NCI-H748 treated with DMSO at 0.1 percent for 48 hours (cell line): Measurements from ENCODE around the gene BSX.

Experiments
- DNase-seq: peaks from one replicate; lab custom pipeline; 2025; lab: John Stamatoyannopoulos, UW

BSX gene

GRCh38 chr11:122981388-122982264, at the start of gene BSX:
BSX (minus strand) TSS chr11:122981834; CDS start chr11:122981671, 163 bp downstream.
- DNase-seq = no peak

DNA sequence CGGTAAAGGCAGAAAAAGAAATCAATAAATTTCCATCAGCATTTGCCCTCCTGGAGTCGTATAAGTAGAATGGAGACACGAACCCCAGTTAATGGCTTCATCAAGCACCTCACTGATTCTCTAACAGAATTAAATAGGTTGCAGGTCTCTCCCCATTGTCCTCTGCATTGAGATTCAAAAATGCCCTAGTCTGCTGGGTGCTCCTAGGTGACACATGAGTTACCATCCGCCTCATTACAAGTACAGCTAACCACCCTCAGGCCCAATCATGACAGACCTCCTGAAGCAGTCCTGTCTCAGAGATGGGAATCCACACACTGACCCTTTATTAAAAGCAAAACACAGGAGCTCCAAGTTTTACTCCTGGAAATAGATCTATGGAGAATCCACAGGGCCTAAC, 48.9 kb upstream of the BSX start:
- peak; percentile 6 for DNase-seq

DNA sequence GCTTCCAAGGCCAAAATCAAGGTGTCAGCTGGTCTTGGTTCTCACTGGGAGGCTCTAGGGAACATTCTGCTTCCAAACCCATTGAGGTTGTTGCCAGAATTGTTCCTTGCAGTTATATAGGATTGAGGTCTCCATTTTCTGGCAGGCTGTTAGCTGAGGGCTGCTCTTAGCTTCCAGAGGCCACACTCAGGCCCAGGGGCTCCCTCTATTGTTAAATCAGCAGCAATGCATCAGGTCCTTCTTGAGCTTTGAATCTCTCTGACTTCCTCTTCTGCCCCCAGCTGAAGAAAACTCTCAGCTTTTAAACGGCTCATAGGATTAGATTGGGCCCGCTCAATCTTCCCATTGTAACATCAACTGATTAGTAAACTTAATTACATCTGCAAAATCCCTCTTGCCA, 39.3 kb upstream of the BSX start:
- peak; percentile 3 for DNase-seq

DNA sequence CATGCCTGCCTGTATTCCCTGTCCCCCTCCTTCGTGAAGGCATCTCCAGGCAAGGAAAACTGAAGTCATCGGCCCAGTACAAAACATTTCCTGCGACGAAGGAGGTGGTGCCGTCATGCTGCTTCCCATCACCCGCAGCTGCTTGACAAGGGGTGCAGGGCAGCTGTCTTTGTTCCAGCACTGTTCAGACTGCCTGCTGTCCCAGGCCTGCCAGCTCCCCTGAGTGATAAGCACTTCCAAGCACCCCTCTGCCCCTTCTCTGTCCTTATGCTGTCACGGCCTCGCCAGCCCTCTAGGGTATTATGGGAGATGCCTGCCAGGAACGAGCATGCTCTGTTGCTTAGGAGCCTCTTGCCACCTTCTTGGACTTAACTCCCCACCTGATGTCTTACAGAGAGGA, 37.1 kb upstream of the BSX start:
- no peak for DNase-seq

DNA sequence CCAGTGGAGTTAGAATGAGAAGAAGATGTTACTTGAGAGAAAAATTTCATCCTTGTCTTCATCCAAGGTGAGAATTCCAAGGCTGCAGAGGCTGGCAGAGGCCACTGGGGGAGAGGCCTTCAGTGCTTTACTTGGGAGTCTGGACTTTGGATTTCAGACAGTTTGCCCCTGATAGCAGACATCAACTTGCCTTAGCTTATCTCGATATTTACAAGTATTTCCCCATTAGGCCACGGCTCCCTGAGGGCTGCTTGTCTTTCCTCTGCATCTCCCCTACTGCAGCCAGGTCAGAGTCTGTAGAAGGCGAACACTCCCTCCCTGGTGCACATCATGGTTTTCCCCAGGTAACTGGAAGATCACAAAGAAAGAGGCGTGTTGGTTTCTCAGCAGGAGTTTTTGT, 29.9 kb upstream of the BSX start:
- DNase-seq = no peak

GRCh38 chr11:123006860-123007542, 25.4 kb upstream of the BSX start:
- DNase-seq = no peak

- no peak for DNase-seq
Observed at GRCh38 chr11:123000721-123001120, 19.1 kb upstream of the BSX start.

DNA sequence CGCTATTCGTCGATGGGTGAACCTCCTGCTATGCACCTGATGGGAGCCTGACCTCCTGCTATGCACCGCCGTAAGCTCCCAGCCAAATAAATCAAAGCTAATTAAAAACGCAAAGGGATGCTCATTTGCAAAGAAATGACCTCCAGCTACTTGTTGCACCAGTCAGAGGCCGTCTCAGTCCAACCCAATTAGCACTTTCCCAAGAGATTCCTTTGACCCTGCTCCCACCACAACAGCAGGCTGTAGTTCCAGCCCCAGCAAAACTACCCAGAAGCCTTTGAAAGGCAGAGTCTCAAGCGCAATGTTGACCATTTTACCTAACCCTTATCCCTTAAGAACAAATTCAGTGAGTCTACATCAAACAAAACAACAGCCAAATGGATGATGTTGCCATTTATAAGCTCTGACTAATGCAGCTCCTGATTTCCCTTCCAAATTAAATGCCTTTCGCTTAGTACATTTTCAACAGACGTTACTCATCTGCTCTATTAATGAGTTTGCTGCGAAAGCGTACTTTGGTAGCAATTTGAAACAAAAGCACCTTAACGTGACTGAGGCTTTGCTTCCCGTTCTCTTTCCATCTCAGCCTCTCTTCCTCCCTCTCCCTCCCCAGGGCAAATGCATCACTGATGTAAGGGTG, 17.2 kb upstream of the BSX start:
- no peak for DNase-seq

- no peak for DNase-seq
Observed at GRCh38 chr11:122995526-122995925, 13.9 kb upstream of the BSX start.

DNA sequence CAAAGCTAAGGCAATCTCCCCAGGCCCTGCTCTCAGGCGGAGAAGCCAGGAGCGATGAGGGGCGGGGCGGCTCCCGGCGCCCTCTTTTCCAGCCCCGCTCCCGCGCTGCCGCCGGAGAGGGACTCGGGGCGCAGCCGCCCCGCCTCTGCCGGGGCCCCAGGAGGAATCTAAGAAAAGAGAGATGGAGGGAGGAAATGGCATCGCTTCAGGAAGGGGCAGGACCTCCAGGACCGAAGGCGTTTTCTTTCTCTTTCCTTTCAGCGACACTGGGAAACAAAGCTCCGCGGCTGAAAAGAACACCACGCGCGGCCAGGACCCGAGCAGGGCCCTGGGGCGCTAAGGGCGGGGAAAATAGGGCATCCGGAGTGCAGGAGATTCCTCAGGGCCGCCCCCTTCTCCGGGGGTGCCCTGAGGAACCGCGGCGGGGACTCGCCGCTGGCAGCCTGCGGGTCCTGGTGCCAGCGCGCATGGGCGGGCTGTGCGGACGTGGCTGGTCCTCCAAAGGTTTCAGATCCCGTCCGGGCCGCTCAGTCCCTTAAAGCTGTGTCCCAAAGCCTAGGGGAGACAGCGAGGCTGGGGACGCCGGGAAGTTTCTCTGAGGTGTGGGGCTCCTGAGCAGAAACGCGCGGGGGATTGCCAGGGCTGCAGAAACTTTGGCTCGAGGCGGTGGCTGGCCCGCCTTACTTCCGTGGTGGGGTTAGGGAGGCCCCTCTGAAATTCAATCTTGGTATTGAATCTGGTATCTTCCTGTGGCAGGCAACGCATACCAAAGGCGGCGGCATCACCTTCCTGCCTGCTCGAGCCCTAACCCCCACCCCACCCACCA, 2.8 kb upstream of the BSX start:
- no peak for DNase-seq

DNA sequence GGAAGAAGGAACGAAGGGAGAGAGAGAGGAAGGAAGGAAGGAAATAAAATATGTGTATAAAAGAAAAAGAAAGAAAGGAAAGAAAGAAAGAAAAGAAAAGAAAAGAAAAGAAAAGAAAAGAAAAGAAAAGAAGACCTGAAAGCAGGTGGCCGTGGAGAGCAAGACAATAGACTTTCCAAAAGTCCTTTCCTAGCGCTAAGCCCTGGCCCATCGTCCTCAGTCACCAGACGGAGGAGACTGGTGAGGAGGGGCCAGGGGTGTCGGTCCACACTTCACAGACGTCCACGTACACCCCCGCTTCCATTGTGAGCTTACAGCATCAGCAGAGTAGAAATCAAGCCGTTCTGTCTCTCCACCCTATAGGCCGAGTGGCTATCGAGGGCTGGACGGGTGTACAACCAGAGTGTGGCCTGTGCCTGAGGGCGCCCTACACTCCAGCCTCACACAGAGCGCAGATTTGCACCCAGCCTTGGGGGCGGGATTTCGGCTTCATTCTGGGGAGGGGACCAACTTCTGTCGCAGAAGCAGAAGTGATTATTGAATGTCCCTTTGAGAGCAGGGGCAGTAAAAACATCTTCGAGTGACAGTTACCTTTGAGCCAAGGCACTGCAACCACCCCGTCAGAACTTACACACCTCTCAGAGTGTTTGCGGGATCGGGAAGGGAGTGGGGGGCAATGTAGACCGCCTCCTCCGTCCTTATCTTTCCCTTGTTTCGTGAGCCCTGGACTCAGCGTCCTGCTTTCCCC, 2.0 kb upstream of the BSX start:
- DNase-seq = no peak

DNA sequence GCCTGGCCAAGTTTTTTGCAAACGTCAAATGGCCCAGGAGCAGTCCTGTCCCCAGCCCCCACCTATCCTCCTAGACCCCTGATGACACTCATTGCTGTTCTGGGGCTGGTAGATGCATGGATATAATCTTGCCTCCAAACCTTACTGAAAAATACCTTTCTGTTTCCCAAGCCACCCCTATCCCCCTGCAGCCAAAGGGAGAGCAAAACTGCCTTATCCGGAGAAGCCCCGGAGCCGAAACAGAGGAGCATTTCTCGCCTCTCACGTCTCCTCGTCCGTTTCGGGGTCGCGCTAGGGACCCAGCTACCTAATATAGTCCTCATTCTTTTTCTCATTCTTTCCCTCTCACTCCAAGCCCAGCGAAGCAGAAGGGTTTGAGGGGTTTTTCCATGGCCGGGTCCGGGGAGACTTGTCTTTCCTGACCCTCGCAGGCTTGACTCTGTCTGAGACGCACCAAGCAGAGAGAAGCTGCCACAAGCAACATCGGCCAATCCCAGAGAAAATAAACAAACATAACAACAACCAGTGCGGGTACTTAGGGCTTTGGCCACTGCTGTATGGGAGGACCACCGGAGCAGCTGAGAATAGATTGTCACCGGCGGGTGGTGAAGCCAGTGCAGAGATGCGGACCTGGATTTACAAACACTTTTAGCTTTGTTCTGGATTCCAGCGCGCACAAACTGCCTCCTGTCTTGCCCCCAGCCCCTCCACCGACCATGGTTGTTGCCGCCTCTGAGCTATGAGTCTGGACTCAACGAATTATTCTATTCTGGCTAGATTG, 1.6 kb downstream of the BSX start:
- DNase-seq = no peak

- DNase-seq = no peak
Observed at GRCh38 chr11:122979103-122979814, 2.4 kb downstream of the BSX start.

DNA sequence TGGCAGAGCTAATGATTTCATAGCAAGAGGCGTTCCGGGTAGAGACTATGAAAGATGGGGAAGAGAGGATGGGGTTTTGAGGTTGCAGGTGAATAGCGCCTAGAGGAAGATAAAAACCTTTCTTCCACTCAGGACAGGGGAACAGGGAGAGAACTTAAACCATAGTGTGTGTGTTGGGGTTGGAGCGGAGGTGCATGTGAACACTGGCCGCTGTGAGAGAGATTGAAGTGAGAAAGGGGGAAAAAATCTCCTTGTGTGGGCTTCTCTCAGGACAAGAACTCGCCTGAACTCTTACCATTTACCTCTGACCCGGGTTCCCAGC, 3.4 kb downstream of the BSX start:
- no peak for DNase-seq

GRCh38 chr11:122977470-122978298, 4.0 kb downstream of the BSX start:
- no peak for DNase-seq

DNA sequence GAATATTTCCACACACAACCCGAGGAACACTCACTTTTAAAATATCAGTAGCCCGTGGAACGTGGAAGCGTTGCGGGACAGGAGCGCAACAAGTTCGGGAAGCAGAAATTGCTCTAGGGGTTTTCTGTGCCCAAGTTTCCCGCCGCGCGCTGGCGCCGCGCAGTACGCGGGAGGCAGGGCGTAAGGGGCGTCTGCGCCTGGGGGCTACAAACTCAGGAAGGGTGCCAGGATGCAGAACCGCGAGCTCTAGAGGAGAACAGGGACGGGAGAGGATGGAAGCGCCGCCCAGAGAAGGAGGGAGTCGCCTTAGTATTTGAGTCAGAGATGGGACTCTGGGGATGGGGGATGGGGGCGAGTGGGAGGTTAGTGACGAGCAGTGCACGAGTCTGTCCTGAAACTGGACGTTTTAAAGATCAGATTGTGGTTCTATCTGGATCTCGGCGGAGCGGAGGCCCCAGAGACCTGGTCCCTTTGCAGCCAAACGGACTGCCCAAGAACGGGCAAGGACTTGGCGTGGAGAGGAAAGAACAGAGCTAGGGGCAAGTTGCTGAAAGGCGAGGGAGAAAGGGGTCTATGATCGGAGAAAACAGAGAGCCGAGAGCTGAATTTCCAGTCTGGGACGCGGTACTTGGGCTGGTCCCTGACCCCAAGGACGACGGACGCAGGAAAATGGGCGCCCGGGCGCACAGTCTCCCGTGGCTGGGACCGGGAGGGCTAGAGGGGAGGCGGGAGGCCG, 4.7 kb downstream of the BSX start:
- DNase-seq = no peak

DNA sequence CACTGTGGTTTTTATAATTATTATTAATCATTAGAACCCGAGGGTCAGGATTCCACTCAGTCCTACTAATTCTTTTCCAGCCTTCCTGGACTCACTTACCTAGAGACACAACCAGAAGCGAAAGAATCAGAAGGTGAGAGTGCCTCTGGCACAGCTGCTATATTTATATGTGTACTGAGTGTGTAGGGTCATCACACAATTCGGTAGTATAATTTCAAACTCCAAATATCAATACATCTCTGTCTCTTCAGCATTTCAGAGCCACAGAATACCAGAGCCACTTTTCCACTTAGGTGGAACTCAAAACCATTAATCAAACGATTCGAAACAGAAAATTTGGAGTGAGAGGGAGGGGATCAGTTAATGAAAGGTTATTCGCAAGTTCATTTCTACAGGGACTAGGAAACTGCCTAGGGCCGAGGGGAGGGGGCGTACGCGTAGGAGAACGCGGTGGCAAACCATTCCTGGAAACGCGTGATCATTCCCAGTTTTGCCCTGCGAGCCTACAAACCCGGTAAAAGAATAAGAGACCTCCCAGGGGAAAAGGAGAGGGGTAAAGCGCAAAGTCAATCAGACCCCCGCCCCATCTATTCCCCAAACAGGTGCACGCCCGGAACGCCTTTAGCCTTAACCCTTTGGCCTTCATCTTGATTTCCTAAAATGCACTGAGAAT, 5.4 kb downstream of the BSX start:
- no peak for DNase-seq

DNA sequence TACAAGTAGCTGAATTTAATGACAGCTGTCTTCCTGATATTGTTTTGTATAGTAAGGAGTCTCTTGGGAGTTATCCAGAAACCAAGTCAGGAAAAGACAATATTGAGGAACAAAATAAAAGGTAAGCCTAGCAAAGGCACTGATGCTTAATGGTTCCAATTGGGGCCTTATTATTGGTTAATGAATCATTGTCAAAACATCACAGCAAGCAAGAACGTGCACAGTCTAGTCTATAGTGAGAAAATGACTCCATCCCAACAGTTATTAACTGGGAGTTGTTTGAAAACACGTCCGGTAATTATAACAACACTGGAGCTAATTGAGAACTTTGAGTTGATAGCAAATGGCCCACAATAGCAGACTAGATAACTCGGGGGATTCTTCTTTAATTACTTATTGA, 17.7 kb downstream of the BSX start:
- DNase-seq = no peak
